ENCODE results near the gene KCNH1. TPM values are rescaled to one million over a fixed set of nuclear protein-coding genes. Genes with fewer than 3 reads are reported as not detected.
A peak's percentile ranks its signal among the peaks of the same experiment; 100 is the strongest.

Gene KCNH1
- total RNA-seq, 6 experiments from 2014 or later, result 0.90 to 1.8 (median 1.5) TPM

GRCh38 chr1:210792250-210793102 lies 341.5 kb downstream of the KCNH1 start:
- DNase-seq, result peak; percentile 81
- Mint-ChIP-seq H3K36me3 (ENCODE audit: low read depth) (no peaks in the 10 kb centered on the region), H3K4me3 (no peak overlapping the region), H3K9me3 (no peaks in the 10 kb centered on the region), H3K27me3 (ENCODE audit: insufficient read depth) (peaks cover 7% of the 10 kb centered on the region), H3K27ac (no peak overlapping the region), H3K4me1 (ENCODE audit: low read depth) (peaks cover 17% of the 10 kb centered on the region)
- no peak for TF ChIP-seq CTCF (IDR thresholded peaks at IDR 0.05)

- DNase-seq, result no peak
- peaks cover 17% of the 10 kb centered on the region for H3K4me1 Mint-ChIP-seq (ENCODE audit: low read depth)
- no peaks in the 10 kb centered on the region for H3K9me3 Mint-ChIP-seq
- no peak for TF ChIP-seq CTCF (IDR thresholded peaks at IDR 0.05)
- H3K27me3 Mint-ChIP-seq (ENCODE audit: insufficient read depth), result peaks cover 4% of the 10 kb centered on the region; the same call in 1 of the 2 replicates
- no peak overlapping the region for H3K4me3 Mint-ChIP-seq
- H3K27ac Mint-ChIP-seq, result no peak overlapping the region
- H3K36me3 Mint-ChIP-seq (ENCODE audit: low read depth), result no peaks in the 10 kb centered on the region
Observed at GRCh38 chr1:210790196-210790595, 343.8 kb downstream of the KCNH1 start.

- Mint-ChIP-seq H3K27me3 (ENCODE audit: insufficient read depth) (peaks cover 4% of the 10 kb centered on the region; the same call in 1 of the 2 replicates), H3K9me3 (no peaks in the 10 kb centered on the region), H3K27ac (no peak overlapping the region), H3K36me3 (ENCODE audit: low read depth) (no peaks in the 10 kb centered on the region), H3K4me1 (ENCODE audit: low read depth) (peaks cover 11% of the 10 kb centered on the region), H3K4me3 (no peak overlapping the region)
- no peak for TF ChIP-seq CTCF (IDR thresholded peaks at IDR 0.05)
- no peak for DNase-seq
Observed at GRCh38 chr1:210787800-210788199, 346.1 kb downstream of the KCNH1 start.

- Mint-ChIP-seq H3K36me3 (ENCODE audit: low read depth) (no peaks in the 10 kb centered on the region), H3K4me3 (no peak overlapping the region), H3K27me3 (ENCODE audit: insufficient read depth) (peaks cover 6% of the 10 kb centered on the region), H3K9me3 (no peaks in the 10 kb centered on the region), H3K4me1 (ENCODE audit: low read depth) (no peaks in the 10 kb centered on the region; the same call in 1 of the 2 replicates), H3K27ac (no peak overlapping the region)
- no peak for TF ChIP-seq CTCF (IDR thresholded peaks at IDR 0.05)
- DNase-seq, result no peak
Observed at GRCh38 chr1:210786546-210786945, 347.4 kb downstream of the KCNH1 start.

GRCh38 chr1:210783925-210784324 lies 350.0 kb downstream of the KCNH1 start:
- no peak overlapping the region for H3K27ac Mint-ChIP-seq
- TF ChIP-seq CTCF (IDR thresholded peaks at IDR 0.05), result no peak
- no peak for DNase-seq
- H3K4me1 Mint-ChIP-seq (ENCODE audit: low read depth), result no peaks in the 10 kb centered on the region
- no peaks in the 10 kb centered on the region for H3K36me3 Mint-ChIP-seq (ENCODE audit: low read depth)
- H3K4me3 Mint-ChIP-seq, result no peak overlapping the region
- H3K9me3 Mint-ChIP-seq, result no peaks in the 10 kb centered on the region
- peaks cover 8% of the 10 kb centered on the region for H3K27me3 Mint-ChIP-seq (ENCODE audit: insufficient read depth)

Data from HFFc6 (cell line).